ENCODE data around the gene ST6GALNAC2.

- TF ChIP-seq POLR2AphosphoS5 (IDR thresholded peaks at IDR 0.05; ENCODE audit: insufficient read depth in 1 of 2, low read depth in 1 of 2) (no peak), CTCF (IDR thresholded peaks at IDR 0.05) (no peak), POLR2A (IDR thresholded peaks at IDR 0.05) (no peak)
These were observed 39.8 kb upstream of the ST6GALNAC2 start for GRCh38 chr17:76625496-76625895.
